IPS-18a (cell line): Measurements from ENCODE around the gene CPSF2.

Experiments
- H3K27ac ChIP-seq: one replicate; pipeline ENCODE4 v1.5.1; 2013; ENCODE audit warnings: low read length
- H3K27me3 ChIP-seq: one replicate; pipeline ENCODE4 v1.6.1; 2013; ENCODE audit warnings: mild to moderate bottlenecking, low read length; ENCODE audit not compliant: control insufficient read depth, insufficient read depth
- H3K36me3 ChIP-seq: one replicate; pipeline ENCODE4 v1.6.1; 2013; ENCODE audit warnings: low read depth, low read length; ENCODE audit not compliant: control insufficient read depth
- H3K4me1 ChIP-seq: one replicate; pipeline ENCODE4 v1.6.1; 2013; ENCODE audit warnings: low read depth, low read length; ENCODE audit not compliant: control insufficient read depth
- H3K4me3 ChIP-seq: one replicate; pipeline ENCODE4 v1.5.1; 2013; ENCODE audit warnings: low read length
- H3K9ac ChIP-seq: one replicate; pipeline ENCODE4 v1.6.1; 2013; ENCODE audit warnings: mild to moderate bottlenecking, low read length, moderate library complexity
- H3K9me3 ChIP-seq: one replicate; pipeline ENCODE4 v1.6.1; 2013; ENCODE audit warnings: low read depth, low read length; ENCODE audit not compliant: control insufficient read depth

The CPSF2 gene

GRCh38 chr14:92109490-92109889 lies 12.3 kb upstream of the CPSF2 start:
- Histone ChIP-seq H3K9me3 (no peaks in the 10 kb centered on the region), H3K27ac (no peak overlapping the region), H3K36me3 (no peaks in the 10 kb centered on the region), H3K9ac (no peak overlapping the region), H3K4me1 (peaks cover 10% of the 10 kb centered on the region), H3K27me3 (no peaks in the 10 kb centered on the region), H3K4me3 (no peak overlapping the region)

- Histone ChIP-seq H3K4me1 (no peaks in the 10 kb centered on the region), H3K27me3 (no peaks in the 10 kb centered on the region), H3K9ac (peak overlapping the region; percentile 99), H3K9me3 (no peaks in the 10 kb centered on the region), H3K36me3 (peaks cover 20% of the 10 kb centered on the region), H3K4me3 (peak overlapping the region; percentile 84), H3K27ac (peak overlapping the region; percentile 96)
Observed at GRCh38 chr14:92121207-92121669, 531 bp upstream of the CPSF2 start.

GRCh38 chr14:92122351-92122677 lies 545 bp downstream of the CPSF2 start:
- Histone ChIP-seq H3K4me1 (no peaks in the 10 kb centered on the region), H3K9ac (peak overlapping the region; percentile 99), H3K4me3 (peak overlapping the region; percentile 84), H3K27ac (peak overlapping the region; percentile 96), H3K36me3 (peaks cover 23% of the 10 kb centered on the region), H3K9me3 (no peaks in the 10 kb centered on the region), H3K27me3 (no peaks in the 10 kb centered on the region)

- H3K27me3 ChIP-seq = no peaks in the 10 kb centered on the region
- peak overlapping the region; percentile 84 for H3K4me3 ChIP-seq
- no peaks in the 10 kb centered on the region for H3K9me3 ChIP-seq
- peaks cover 25% of the 10 kb centered on the region for H3K36me3 ChIP-seq
- peak overlapping the region; percentile 99 for H3K9ac ChIP-seq
- peak overlapping the region; percentile 96 for H3K27ac ChIP-seq
- no peaks in the 10 kb centered on the region for H3K4me1 ChIP-seq
Observed at GRCh38 chr14:92122761-92123160, 992 bp downstream of the CPSF2 start.

GRCh38 chr14:92134456-92134855 lies 12.7 kb downstream of the CPSF2 start:
- no peaks in the 10 kb centered on the region for H3K27me3 ChIP-seq
- H3K27ac ChIP-seq = no peak overlapping the region
- H3K36me3 ChIP-seq = peaks cover 77% of the 10 kb centered on the region
- H3K4me3 ChIP-seq = no peak overlapping the region
- H3K9ac ChIP-seq = no peak overlapping the region
- no peaks in the 10 kb centered on the region for H3K9me3 ChIP-seq
- H3K4me1 ChIP-seq = no peaks in the 10 kb centered on the region

GRCh38 chr14:92135269-92135668 lies 13.5 kb downstream of the CPSF2 start:
- Histone ChIP-seq H3K36me3 (peaks cover 71% of the 10 kb centered on the region), H3K9me3 (no peaks in the 10 kb centered on the region), H3K4me3 (no peak overlapping the region), H3K4me1 (no peaks in the 10 kb centered on the region), H3K27ac (no peak overlapping the region), H3K27me3 (no peaks in the 10 kb centered on the region), H3K9ac (no peak overlapping the region)

- H3K27me3 ChIP-seq = no peaks in the 10 kb centered on the region
- H3K27ac ChIP-seq = no peak overlapping the region
- no peaks in the 10 kb centered on the region for H3K9me3 ChIP-seq
- H3K9ac ChIP-seq = no peak overlapping the region
- peaks cover 80% of the 10 kb centered on the region for H3K36me3 ChIP-seq
- H3K4me1 ChIP-seq = no peaks in the 10 kb centered on the region
- H3K4me3 ChIP-seq = no peak overlapping the region
Observed at GRCh38 chr14:92143309-92143708, 21.5 kb downstream of the CPSF2 start.

- Histone ChIP-seq H3K27ac (no peak overlapping the region), H3K27me3 (no peaks in the 10 kb centered on the region), H3K4me3 (no peak overlapping the region)
Observed at GRCh38 chr14:92143962-92144361, 22.2 kb downstream of the CPSF2 start.

GRCh38 chr14:92144708-92145107 lies 22.9 kb downstream of the CPSF2 start:
- Histone ChIP-seq H3K27me3 (no peaks in the 10 kb centered on the region), H3K9ac (no peak overlapping the region), H3K4me3 (no peak overlapping the region), H3K4me1 (no peaks in the 10 kb centered on the region), H3K36me3 (peaks cover 79% of the 10 kb centered on the region), H3K9me3 (no peaks in the 10 kb centered on the region), H3K27ac (no peak overlapping the region)

More at GRCh38 chr14:92143962-92144361, 22.2 kb downstream of the CPSF2 start:
- Histone ChIP-seq H3K4me1 (no peaks in the 10 kb centered on the region), H3K36me3 (peaks cover 76% of the 10 kb centered on the region), H3K9me3 (no peaks in the 10 kb centered on the region), H3K9ac (no peak overlapping the region)

GRCh38 chr14:92153581-92153980 lies 31.8 kb downstream of the CPSF2 start:
- no peak overlapping the region for H3K9ac ChIP-seq
- H3K4me1 ChIP-seq = no peaks in the 10 kb centered on the region
- no peak overlapping the region for H3K4me3 ChIP-seq
- H3K9me3 ChIP-seq = no peaks in the 10 kb centered on the region
- no peaks in the 10 kb centered on the region for H3K27me3 ChIP-seq
- H3K36me3 ChIP-seq = peaks cover 54% of the 10 kb centered on the region
- H3K27ac ChIP-seq = no peak overlapping the region

GRCh38 chr14:92154283-92154942 lies 32.6 kb downstream of the CPSF2 start:
- H3K9me3 ChIP-seq = no peaks in the 10 kb centered on the region
- peaks cover 56% of the 10 kb centered on the region for H3K36me3 ChIP-seq
- H3K9ac ChIP-seq = no peak overlapping the region
- no peak overlapping the region for H3K27ac ChIP-seq
- H3K27me3 ChIP-seq = no peaks in the 10 kb centered on the region
- H3K4me3 ChIP-seq = no peak overlapping the region
- H3K4me1 ChIP-seq = no peaks in the 10 kb centered on the region

GRCh38 chr14:92160619-92161018 lies 38.9 kb downstream of the CPSF2 start:
- Histone ChIP-seq H3K4me1 (no peaks in the 10 kb centered on the region), H3K4me3 (no peak overlapping the region), H3K27ac (no peak overlapping the region), H3K27me3 (no peaks in the 10 kb centered on the region), H3K9me3 (peaks cover 6% of the 10 kb centered on the region), H3K36me3 (peaks cover 90% of the 10 kb centered on the region), H3K9ac (no peak overlapping the region)
